ENCODE data around the gene OR52K1. TPM values are rescaled to one million over a fixed set of nuclear protein-coding genes. Genes with fewer than 3 reads are reported as not detected.

OR52K1 gene
- polyA plus RNA-seq, 1 donor (not counting 4 experiments of a cell fraction or from before 2014, with no cell fraction given) = not detected

DNA sequence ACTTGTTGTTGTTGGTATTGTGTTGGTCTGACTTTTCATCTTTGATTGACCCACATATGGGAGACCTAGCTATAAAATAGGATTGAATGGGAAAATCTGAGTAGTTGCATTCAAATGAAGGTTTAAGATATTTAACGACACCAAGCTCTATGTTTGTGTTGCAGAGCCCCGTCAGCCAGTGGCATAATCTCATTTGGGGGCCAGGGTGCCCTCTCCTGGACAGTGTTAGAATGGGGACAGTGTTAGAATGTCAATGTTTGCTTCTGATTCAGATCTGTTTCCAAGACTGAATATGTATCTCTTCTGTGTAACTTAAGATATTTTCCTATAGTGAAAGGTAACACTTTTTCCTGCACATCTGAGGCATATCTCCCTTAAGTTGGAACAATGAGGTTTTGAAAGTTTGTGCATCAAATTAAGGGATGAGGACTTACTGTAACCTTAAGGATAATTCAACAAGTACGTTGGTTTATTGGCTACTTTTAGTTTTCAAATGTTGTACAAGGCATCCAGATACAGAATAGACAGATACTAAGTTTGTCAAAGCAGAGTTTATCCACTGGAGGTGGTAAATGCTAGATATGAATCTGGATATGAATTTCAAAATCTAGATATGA, 57.3 kb downstream of the OR52K1 start:
- Histone ChIP-seq H3K4me1 (ENCODE audit: control insufficient read depth, extremely low read depth, insufficient read depth, low read length) (peaks cover 8% of the 10 kb centered on the region), H3K79me2 (ENCODE audit: control insufficient read depth, insufficient read depth, low read length) (no peaks in the 10 kb centered on the region), H3K4me3 (ENCODE audit: control insufficient read depth in 2 of 3, extremely low read depth in 1 of 3, insufficient read depth in 2 of 3, low read depth in 1 of 3, low read length in 3 of 3) (no peak overlapping the region), H3K4me2 (ENCODE audit: control insufficient read depth, extremely low read depth, insufficient read depth, low read depth, low read length) (no peak overlapping the region), H3K27me3 (ENCODE audit: control insufficient read depth, extremely low read depth, insufficient read depth, low read length) (no peaks in the 10 kb centered on the region), H3K9ac (ENCODE audit: control insufficient read depth, extremely low read depth, insufficient read depth, low read length) (no peak overlapping the region), H2AFZ (ENCODE audit: control insufficient read depth, low read length) (no peak overlapping the region), H3K36me3 (ENCODE audit: control insufficient read depth in 2 of 2, extremely low read depth in 1 of 2, insufficient read depth in 2 of 2, low read length in 2 of 2) (no peaks in the 10 kb centered on the region), H3K27ac (ENCODE audit: control insufficient read depth, insufficient read depth, low read length) (no peak overlapping the region), H3K9me1 (ENCODE audit: control insufficient read depth, extremely low read depth, insufficient read depth, low read length) (no peaks in the 10 kb centered on the region), H3K9me3 (ENCODE audit: control insufficient read depth, low read depth, low read length) (no peaks in the 10 kb centered on the region), H4K20me1 (ENCODE audit: control insufficient read depth, extremely low read depth, insufficient read depth, low read length) (no peaks in the 10 kb centered on the region)
- dilution Hi-C loops (cut with MboI; ENCODE audit: extremely low pct_ligation_motif_present, low sequenced_read_pairs) = no loop called here
- FAIRE-seq (peak; percentile 52), DNase-seq (ENCODE audit: low read depth, low spot score) (no peak)
- no peak for TF ChIP-seq EZH2 (IDR thresholded peaks at IDR 0.05; ENCODE audit: low read length)
- TF ChIP-seq, protein P1, sequence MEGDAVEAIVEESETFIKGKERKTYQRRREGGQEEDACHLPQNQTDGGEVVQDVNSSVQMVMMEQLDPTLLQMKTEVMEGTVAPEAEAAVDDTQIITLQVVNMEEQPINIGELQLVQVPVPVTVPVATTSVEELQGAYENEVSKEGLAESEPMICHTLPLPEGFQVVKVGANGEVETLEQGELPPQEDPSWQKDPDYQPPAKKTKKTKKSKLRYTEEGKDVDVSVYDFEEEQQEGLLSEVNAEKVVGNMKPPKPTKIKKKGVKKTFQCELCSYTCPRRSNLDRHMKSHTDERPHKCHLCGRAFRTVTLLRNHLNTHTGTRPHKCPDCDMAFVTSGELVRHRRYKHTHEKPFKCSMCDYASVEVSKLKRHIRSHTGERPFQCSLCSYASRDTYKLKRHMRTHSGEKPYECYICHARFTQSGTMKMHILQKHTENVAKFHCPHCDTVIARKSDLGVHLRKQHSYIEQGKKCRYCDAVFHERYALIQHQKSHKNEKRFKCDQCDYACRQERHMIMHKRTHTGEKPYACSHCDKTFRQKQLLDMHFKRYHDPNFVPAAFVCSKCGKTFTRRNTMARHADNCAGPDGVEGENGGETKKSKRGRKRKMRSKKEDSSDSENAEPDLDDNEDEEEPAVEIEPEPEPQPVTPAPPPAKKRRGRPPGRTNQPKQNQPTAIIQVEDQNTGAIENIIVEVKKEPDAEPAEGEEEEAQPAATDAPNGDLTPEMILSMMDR (optimal IDR thresholded peaks at IDR 0.05 in 1 of 3, IDR thresholded peaks at IDR 0.05 in 1 of 3, conservative IDR thresholded peaks at IDR 0.05 in 1 of 3; ENCODE audit: extremely low read depth in 1 of 3, insufficient read depth in 2 of 3, low read length in 3 of 3) = peak; percentile 74 to 80 (median 77)

DNA sequence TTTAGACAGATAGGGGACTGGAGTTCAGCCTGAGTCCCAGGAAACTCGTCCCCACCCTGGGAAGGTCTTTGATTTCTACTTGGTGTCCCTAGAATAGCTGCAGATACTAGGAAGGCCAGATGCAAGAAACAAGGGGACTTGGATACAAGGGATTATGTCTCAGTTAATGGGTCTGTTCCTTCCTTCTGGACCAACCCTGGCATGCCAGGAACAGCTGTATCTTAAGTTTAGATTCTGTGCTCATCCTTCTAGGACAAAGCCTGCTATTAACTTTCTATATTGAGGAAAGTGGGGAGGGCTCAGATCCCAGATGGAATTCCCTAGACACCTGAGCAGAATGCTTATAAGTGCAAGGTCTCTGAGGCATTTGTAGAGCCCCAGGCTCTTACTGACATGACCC, 58.6 kb downstream of the OR52K1 start:
- Histone ChIP-seq H3K36me3 (ENCODE audit: control insufficient read depth in 2 of 2, extremely low read depth in 1 of 2, insufficient read depth in 2 of 2, low read length in 2 of 2) (no peaks in the 10 kb centered on the region), H3K9me3 (ENCODE audit: control insufficient read depth, low read depth, low read length) (no peaks in the 10 kb centered on the region), H3K4me2 (ENCODE audit: control insufficient read depth, extremely low read depth, insufficient read depth, low read depth, low read length) (no peak overlapping the region), H4K20me1 (ENCODE audit: control insufficient read depth, extremely low read depth, insufficient read depth, low read length) (no peaks in the 10 kb centered on the region), H2AFZ (ENCODE audit: control insufficient read depth, low read length) (no peak overlapping the region), H3K79me2 (ENCODE audit: control insufficient read depth, insufficient read depth, low read length) (no peaks in the 10 kb centered on the region), H3K9ac (ENCODE audit: control insufficient read depth, extremely low read depth, insufficient read depth, low read length) (no peak overlapping the region), H3K27me3 (ENCODE audit: control insufficient read depth, extremely low read depth, insufficient read depth, low read length) (no peaks in the 10 kb centered on the region), H3K27ac (ENCODE audit: control insufficient read depth, insufficient read depth, low read length) (no peak overlapping the region), H3K9me1 (ENCODE audit: control insufficient read depth, extremely low read depth, insufficient read depth, low read length) (no peaks in the 10 kb centered on the region), H3K4me3 (ENCODE audit: control insufficient read depth in 2 of 3, extremely low read depth in 1 of 3, insufficient read depth in 2 of 3, low read depth in 1 of 3, low read length in 3 of 3) (no peak overlapping the region), H3K4me1 (ENCODE audit: control insufficient read depth, extremely low read depth, insufficient read depth, low read length) (peaks cover 8% of the 10 kb centered on the region)
- no peak for DNase-seq (ENCODE audit: low read depth, low spot score)
- dilution Hi-C loops (cut with MboI; ENCODE audit: extremely low pct_ligation_motif_present, low sequenced_read_pairs) = no loop called here
- no peak for FAIRE-seq
- no peak for TF ChIP-seq EZH2 (IDR thresholded peaks at IDR 0.05; ENCODE audit: low read length)
- TF ChIP-seq, protein P1 (optimal IDR thresholded peaks at IDR 0.05 in 1 of 3, IDR thresholded peaks at IDR 0.05 in 1 of 3, conservative IDR thresholded peaks at IDR 0.05 in 1 of 3; ENCODE audit: extremely low read depth in 1 of 3, insufficient read depth in 2 of 3, low read length in 3 of 3) = no peak

Other genes with a start within 250 kb of the OR52K1 start
- not detected in 3 replicates for gene OR52B4, start 114.3 kb upstream of the OR52K1 start, polyA plus RNA-seq
- 49.5 to 57.1 TPM (median 51.2 TPM) in 3 replicates for gene TRIM21, start 88.9 kb upstream of the OR52K1 start, polyA plus RNA-seq
- gene OR52K2, start 33.4 kb upstream of the OR52K1 start, polyA plus RNA-seq = not detected in 3 replicates
- gene OR52M1, start 62.5 kb downstream of the OR52K1 start, polyA plus RNA-seq = not detected in 3 replicates
- gene OR52I2, start 99.1 kb downstream of the OR52K1 start, polyA plus RNA-seq = not detected in 3 replicates
- gene OR52I1, start 111.4 kb downstream of the OR52K1 start, polyA plus RNA-seq = not detected in 3 replicates
- gene TRIM68, start 125.6 kb downstream of the OR52K1 start, polyA plus RNA-seq = 4.9 to 7.0 TPM (median 6.5 TPM) in 3 replicates
- not detected in 3 replicates for gene OR51D1, start 154.8 kb downstream of the OR52K1 start, polyA plus RNA-seq
- gene OR51E1, start 161.3 kb downstream of the OR52K1 start, polyA plus RNA-seq = not detected in 3 replicates
- 0.03 TPM in 2 of 3 replicates, not detected in the other for gene OR51E2, start 215.2 kb downstream of the OR52K1 start, polyA plus RNA-seq
- not detected in 3 replicates for gene MMP26, start 222.1 kb downstream of the OR52K1 start, polyA plus RNA-seq